ENCODE measurements around the gene CPEB3. TPM values are rescaled to one million over a fixed set of nuclear protein-coding genes. Genes with fewer than 3 reads are reported as not detected.
"Not testable (repeated sequence)": the region's sequence is repeated elsewhere in the genome, so short reads cannot be mapped to it uniquely, and the experiment has no call there.

Gene CPEB3
- 14.1 TPM for total RNA-seq
- long read RNA-seq, full-length matches to known transcripts = 1 of 6 reads
- long read RNA-seq, partial matches to known transcripts = 3 of 6 reads
- long read RNA-seq, other reads (novel, unspliced or antisense) = 2 of 6 reads

GRCh38 chr10:92290837-92291615 lies at the start of gene CPEB3, which contains the start of gene MARCHF5:
Gene CPEB3, minus strand, starts transcription at chr10:92291078. Its CDS starts 50,728 bp downstream, at chr10:92240350.
Gene MARCHF5, plus strand, starts transcription at chr10:92291167. Its CDS starts 328 bp downstream, at chr10:92291495.
- ATAC-seq = peak; percentile 100
- intact Hi-C loops (cut with DNase I) = loop anchor here (1.0 to 2.0 kb wide), 4 partner anchors 51 to 203 kb away; no protein-coding TSS in a partner anchor
- peak; percentile 99 for DNase-seq (ENCODE audit: missing footprints)

- DNase-seq (ENCODE audit: missing footprints); ATAC-seq; intact Hi-C loops (cut with DNase I): not testable (repeated sequence)
These were observed 39.0 kb upstream of the CPEB3 start for GRCh38 chr10:92329927-92330326.

GRCh38 chr10:92328993-92329392 lies 38.1 kb upstream of the CPEB3 start:
- no peak for DNase-seq (ENCODE audit: missing footprints)
- intact Hi-C loops (cut with DNase I) = no loop called here
- no peak for ATAC-seq

- DNase-seq (ENCODE audit: missing footprints) (no peak), ATAC-seq (no peak)
- intact Hi-C loops (cut with DNase I) = no loop called here
These were observed 36.9 kb upstream of the CPEB3 start for GRCh38 chr10:92327445-92328433.

GRCh38 chr10:92323079-92323478 lies 32.2 kb upstream of the CPEB3 start:
- ATAC-seq (no peak), DNase-seq (ENCODE audit: missing footprints) (no peak)
- intact Hi-C loops (cut with DNase I) = no loop called here

GRCh38 chr10:92316610-92317009 lies 25.7 kb upstream of the CPEB3 start:
- DNase-seq (ENCODE audit: missing footprints) (no peak), ATAC-seq (no peak)
- intact Hi-C loops (cut with DNase I) = no loop called here

- ATAC-seq = no peak
- intact Hi-C loops (cut with DNase I) = no loop called here
- DNase-seq (ENCODE audit: missing footprints) = no peak
These were observed 22.9 kb upstream of the CPEB3 start for GRCh38 chr10:92313750-92314149.

- intact Hi-C loops (cut with DNase I) = no loop called here
- no peak for ATAC-seq
- DNase-seq (ENCODE audit: missing footprints) = no peak
These were observed 18.4 kb upstream of the CPEB3 start for GRCh38 chr10:92309272-92309671.

- DNase-seq (ENCODE audit: missing footprints) = no peak
- intact Hi-C loops (cut with DNase I) = no loop called here
- no peak for ATAC-seq
These were observed 14.5 kb upstream of the CPEB3 start for GRCh38 chr10:92305133-92306072.

GRCh38 chr10:92304061-92304460 lies 13.2 kb upstream of the CPEB3 start:
- no peak for DNase-seq (ENCODE audit: missing footprints)
- intact Hi-C loops (cut with DNase I) = no loop called here
- no peak for ATAC-seq

- intact Hi-C loops (cut with DNase I) = no loop called here
- ATAC-seq = no peak
- DNase-seq (ENCODE audit: missing footprints) = no peak
These were observed 12.2 kb upstream of the CPEB3 start for GRCh38 chr10:92303096-92303495.

GRCh38 chr10:92298487-92298886 lies 7.6 kb upstream of the CPEB3 start:
- DNase-seq (ENCODE audit: missing footprints) = no peak
- peak; percentile 46 for ATAC-seq
- intact Hi-C loops (cut with DNase I) = no loop called here

GRCh38 chr10:92291921-92292845 lies 1.3 kb upstream of the CPEB3 start:
- intact Hi-C loops (cut with DNase I) = loop anchor here (1.0 to 2.0 kb wide), 4 partner anchors 52 to 204 kb away; no protein-coding TSS in a partner anchor
- ATAC-seq = peak; percentile 7
- DNase-seq (ENCODE audit: missing footprints) = peak; percentile 74

- no peak for DNase-seq (ENCODE audit: missing footprints)
- no peak for ATAC-seq
- intact Hi-C loops (cut with DNase I) = loop anchor here (1.0 to 2.0 kb wide), 4 partner anchors 51 to 203 kb away; no protein-coding TSS in a partner anchor
These were observed 663 bp upstream of the CPEB3 start for GRCh38 chr10:92291616-92291865.

GRCh38 chr10:92290076-92290836 lies 622 bp downstream of the CPEB3 start:
- intact Hi-C loops (cut with DNase I) = loop anchor here (2.0 kb wide), 1 partner anchor 143 kb away; no protein-coding TSS in a partner anchor
- DNase-seq (ENCODE audit: missing footprints) (peak; percentile 69), ATAC-seq (peak; percentile 11)

- peak; percentile 48 for ATAC-seq
- intact Hi-C loops (cut with DNase I) = no loop called here
- DNase-seq (ENCODE audit: missing footprints) = no peak
These were observed 6.7 kb downstream of the CPEB3 start for GRCh38 chr10:92284112-92284704.
